LNCaP clone FGC (cell line): ENCODE data around the gene PRDM7.

ENCODE experiments used
- DNase-seq: peaks from one replicate; pipeline ENCODE4 v3.0.0-alpha.2; 2011; ENCODE audit warnings: low read depth
- H3K4me3 ChIP-seq: 2 replicates; pipeline ENCODE4 v1.5.1; 2011; ENCODE audit warnings: mild to moderate bottlenecking, low read depth, low read length, control low read depth
- CTCF ChIP-seq: IDR thresholded peaks from 2 replicates; pipeline ENCODE4 v1.5.1; 2012; ENCODE audit warnings: mild to moderate bottlenecking; ENCODE audit not compliant: control insufficient read depth, insufficient read depth; ENCODE audit errors: extremely low read depth

PRDM7 gene

DNA sequence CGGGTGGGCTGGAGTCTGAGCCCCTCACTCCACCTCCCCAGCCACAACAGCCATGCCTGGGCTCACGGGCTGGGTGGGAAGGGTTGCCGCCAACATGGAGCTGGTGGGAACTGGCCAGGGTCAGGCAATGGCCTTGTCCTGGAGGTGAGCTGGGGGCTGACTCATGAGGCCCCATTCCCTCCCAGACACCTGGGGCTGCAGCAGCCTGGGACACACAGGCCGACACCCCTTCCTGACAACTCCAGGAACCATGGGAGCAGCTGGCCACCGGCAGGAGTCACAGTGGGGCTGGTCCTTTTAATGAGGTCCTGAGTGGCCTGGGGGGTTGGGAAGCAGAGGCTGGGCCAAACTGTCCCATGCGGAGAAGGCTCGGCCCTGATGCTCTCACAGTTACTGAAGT is 70.1 kb downstream of the PRDM7 start:
- H3K4me3 ChIP-seq = no peak overlapping the region
- no peak for DNase-seq
- TF ChIP-seq CTCF = no peak
